NCI-H2196 treated with DMSO at 0.1 percent for 48 hours (cell line): Measurements from ENCODE around the gene HOXD11.

ENCODE experiments used
- DNase-seq: peaks from one replicate; lab custom pipeline; 2025; ENCODE audit not compliant: unreplicated experiment; lab: John Stamatoyannopoulos, UW

HOXD11 gene

DNA sequence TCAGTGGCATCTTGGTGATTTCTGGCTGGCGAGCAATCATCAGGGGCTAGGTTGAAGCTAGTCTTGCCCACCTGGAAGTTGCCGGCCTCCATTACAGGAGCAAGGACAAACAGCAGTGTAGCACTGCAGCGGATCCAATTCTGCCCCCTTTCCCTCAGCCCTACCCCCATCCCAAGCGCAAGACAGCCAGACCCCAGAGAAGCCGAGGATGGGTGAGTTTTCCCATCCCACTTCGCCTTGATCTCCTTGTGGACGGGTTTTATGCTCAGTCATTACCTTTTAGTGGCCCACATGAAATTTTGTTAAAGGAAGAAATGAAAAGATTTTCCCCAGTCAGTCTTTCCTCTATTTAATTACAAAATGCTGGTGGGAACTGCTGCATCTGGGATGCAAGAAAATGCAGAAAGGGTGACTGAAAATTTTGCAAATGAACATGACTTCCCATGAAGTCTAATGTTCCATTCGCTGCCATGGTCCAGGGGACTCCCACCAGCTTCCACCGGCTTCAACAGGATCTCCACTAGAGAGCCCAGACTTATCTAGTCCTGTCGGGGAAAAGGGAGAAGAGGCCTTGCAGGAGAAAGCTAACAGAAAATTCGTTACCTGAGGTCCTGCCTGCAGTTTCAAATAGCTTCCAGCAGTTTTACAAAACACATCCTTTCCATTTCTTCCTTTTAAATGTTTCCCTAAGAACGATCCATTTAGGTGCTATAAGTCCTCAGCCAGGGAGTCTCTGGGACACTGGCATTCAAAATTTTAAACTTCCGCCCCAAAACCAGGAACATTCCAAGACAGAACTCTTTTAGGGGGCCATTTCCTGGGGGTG is 13.5 kb downstream of the HOXD11 start:
- DNase-seq: no peak

DNA sequence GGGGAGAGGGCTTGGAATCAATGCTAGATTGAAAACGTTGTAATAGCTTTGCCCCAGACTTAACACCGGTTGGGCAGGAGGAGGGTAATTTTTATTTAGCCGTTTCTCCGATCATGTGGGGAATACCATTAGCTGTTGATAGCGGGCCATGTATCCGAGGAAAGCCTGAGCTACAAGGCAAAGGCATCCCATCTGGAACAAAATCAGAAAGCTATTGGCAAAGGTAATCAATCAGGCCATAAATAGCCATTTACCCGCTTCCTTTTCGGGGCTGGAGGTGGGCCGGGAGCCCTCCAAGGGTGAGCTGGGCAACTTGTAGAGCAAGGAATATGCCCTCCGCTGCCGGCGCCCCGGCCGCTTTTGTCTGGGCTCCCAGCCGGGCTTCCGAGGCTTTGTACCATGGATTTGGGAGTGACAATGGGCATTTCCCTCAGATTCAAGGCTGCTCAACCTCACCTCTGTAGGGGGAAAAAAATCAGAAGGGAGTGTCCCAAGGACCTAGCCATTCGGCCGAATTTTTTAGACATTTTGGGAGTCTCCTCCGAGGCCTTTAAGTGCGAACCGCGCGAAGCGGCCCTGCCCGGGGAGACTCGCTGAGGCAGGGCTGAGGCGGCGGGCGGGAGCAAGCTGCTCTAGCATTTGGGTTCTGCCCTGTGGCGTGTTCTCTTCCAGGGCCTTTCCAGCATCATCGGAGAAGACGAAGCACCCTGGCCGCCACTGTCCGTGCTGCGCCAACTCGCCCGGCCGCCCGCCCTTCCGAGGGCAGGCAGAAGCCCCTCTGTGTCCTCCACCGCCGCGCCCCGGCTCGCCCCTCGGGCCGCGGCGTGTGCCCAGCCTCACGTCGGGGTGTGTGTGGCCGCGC is 14.3 kb downstream of the HOXD11 start:
- no peak for DNase-seq

DNA sequence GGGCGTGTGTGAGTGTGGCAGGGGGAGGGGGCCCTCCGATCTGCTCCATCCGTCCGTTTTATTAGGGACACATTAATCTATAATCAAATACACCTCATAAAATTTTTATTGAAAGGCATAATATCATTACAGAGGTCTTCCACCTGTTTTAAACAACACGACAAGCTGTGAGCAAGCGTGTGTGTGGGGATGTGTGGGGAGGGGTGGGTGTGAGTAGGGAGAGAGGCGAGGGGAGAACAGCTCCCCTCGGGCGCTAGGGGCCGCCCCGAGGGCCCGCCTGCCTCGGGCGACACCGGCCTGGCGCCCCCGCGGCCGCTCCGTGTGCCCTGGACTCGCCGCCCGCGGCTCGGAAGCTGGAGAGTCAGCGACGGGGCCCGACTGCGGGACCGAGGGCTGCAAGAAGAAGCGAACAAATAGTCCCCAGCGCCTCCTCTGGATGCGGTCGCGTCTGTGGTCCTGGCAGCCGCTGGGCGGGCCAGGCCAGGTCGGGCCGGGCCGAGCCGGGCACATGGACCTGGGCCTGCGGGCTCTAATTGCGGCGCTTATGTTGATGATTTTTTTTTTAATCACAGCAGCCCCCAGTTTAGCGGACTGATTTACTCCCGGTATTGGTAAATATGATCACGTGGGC is 15.1 kb downstream of the HOXD11 start:
- no peak for DNase-seq

DNA sequence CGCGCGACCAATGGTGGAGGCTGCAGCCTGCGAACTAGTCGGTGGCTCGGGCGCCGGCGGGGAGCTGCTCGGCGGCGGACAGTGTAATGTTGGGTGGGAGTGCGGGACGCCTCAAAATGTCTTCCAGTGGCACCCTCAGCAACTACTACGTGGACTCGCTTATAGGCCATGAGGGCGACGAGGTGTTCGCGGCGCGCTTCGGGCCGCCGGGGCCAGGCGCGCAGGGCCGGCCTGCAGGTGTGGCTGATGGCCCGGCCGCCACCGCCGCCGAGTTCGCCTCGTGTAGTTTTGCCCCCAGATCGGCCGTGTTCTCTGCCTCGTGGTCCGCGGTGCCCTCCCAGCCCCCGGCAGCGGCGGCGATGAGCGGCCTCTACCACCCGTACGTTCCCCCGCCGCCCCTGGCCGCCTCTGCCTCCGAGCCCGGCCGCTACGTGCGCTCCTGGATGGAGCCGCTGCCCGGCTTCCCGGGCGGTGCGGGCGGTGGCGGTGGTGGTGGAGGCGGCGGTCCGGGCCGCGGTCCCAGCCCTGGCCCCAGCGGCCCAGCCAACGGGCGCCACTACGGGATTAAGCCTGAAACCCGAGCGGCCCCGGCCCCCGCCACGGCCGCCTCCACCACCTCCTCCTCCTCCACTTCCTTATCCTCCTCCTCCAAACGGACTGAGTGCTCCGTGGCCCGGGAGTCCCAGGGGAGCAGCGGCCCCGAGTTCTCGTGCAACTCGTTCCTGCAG is 15.8 kb downstream of the HOXD11 start, which contains the start of gene HOXD9:
HOXD9 (plus strand) TSS at position 37 of the 728 bp plus-strand sequence; CDS start at position 87, 50 bp downstream.
- no peak for DNase-seq

DNA sequence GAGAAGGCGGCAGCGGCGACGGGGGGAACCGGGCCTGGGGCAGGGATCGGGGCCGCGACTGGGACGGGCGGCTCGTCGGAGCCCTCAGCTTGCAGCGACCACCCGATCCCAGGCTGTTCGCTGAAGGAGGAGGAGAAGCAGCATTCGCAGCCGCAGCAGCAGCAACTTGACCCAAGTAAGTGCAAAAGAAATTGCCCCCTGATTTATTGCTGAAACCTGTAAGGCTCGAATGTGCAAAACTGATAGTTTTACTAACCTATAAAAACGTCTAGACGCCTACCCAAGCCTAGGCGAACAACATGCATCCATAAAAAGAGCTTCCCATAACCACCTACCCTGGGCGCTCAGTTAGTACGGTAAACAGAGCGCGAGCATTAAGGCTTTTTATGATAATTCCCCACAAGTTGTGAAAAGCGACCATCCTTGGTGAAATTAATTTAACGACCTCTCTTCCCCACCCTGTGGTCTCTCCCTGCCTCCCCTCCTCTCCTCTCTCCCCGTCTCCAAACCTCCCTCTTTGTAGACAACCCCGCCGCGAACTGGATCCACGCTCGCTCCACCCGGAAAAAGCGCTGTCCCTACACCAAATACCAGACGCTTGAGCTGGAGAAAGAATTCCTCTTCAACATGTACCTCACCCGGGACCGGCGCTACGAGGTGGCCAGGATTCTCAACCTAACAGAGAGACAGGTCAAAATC is 16.5 kb downstream of the HOXD11 start:
- no peak for DNase-seq

DNA sequence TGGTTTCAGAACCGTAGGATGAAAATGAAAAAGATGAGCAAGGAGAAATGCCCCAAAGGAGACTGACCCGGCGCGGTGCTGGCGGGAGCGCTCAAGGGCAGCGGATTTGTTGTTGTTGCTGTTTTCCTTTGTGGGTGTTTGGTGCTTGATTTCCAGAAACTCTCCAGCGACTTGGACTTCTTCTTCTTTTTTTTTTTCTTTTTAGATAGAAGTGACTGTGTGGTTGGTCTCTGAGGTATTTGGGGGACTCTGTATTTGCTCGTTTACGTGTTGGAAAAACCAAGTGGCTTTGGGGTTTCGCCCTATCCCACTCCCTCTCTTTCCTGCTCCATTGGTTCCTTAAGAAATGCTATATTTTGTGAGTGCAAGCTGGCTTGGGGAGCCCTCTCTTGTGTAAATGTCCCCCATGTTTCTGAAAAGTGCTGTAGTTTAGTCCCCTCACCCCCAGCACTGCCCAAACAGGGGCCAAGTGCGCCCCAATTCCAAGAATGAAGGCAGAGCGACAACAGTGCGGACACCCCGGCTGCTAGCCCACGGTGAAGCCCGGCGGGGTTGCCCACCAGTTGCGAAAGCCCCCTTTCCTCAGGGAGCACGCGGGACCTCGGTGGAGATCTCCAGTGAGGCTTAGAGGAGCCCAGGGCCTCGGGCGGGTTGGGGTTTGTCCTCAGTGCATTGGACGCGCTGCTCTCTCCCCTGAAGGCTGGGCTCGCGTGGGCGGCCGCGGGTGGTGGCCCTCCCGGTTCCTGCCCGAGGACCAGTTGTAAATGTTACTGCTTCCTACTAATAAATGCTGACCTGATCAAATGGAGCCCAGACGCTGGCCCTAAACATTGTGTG is 17.2 kb downstream of the HOXD11 start:
- no peak for DNase-seq

DNA sequence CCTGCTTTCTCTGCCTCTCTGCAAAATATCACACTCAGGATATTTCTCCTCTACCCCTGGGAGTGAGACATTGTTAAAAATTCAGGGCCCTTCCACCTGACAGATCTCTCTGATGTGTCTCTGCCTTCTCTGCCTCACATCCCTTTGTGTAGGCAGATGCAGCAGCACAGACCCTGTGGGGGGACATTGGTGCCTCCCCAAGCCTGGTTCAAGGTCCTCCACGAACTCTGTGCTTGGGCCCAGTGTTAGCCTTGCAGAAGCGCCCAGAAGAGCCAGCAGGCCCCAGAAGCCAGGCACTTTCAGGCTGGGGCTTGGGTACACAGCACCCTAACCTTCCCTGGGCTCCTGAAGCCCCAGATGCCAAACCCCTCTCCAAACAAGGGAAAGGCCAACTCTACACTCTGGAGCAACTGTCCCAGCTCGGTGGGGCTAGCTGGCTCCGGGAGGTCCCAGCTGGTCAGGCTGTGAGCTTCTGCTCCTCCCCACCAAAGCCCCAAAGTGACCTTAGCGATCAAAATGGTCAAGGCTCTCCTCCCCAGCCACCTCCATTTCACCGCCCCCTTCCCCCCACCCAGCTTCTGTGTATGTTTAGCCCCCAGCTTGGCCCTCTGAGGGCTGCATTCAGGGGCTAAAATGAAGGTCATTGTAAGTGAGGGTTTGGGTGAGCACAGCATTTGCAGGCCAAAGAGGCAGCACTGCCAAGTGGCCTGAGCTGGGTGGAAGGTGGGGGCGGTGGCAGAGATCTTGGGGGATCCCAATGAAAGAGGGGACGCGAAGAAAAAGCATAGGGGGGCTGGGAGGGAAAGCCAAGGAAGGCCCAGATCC is 18.1 kb downstream of the HOXD11 start:
- DNase-seq: no peak

DNA sequence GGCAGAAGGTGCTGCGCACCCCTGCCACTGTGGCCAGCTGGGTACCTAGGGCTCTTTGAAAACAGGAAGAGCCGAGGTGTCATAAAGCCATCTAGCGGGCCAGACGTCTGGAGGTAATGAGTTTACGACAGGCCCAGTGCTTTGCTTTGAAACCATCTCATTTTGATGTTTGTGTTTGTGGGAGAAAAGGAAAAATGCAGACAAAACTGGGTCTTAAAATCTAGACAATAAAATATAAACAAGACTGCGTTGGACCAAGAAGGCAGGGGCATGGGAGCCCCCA is 18.6 kb downstream of the HOXD11 start:
- no peak for DNase-seq

DNA sequence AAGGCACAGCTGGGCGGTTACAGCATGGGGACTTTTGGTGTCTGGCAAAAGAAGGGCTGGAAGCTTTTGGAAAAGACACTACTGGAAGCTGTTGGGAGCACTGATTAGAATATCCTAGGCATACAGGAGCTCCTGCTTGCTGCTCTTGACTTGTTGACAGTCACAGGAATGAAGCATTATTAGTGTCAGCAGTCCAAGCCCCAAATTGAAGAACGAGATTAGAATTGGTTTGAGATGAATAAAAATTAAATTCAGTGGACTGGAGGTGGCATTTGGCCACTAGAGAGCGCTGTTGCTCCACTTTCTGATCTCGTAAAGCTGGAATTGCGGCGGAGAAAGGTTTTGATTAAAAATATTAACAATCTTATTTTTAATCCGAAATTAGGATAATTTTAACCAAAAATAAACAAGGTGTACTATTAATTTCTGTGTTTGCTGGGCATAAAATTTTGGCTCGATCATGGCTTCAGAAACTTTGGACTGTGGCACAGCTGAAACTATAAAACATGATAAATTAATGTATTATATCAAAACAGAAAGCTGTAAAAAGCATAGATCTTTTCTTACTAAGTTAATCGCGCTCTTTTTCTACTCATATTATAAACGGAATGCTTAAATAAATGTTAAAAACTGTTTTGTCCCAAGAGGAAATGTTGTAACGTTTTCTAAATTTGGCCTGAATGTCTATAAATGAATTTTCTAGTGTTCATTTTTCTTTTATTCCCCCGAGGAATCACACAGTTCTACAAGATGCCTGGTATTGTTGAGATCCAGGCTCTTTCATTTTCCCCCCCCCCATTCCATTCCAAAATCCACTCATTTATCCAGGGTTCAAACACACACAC is 20.1 kb downstream of the HOXD11 start:
- DNase-seq: peak; percentile 35

DNA sequence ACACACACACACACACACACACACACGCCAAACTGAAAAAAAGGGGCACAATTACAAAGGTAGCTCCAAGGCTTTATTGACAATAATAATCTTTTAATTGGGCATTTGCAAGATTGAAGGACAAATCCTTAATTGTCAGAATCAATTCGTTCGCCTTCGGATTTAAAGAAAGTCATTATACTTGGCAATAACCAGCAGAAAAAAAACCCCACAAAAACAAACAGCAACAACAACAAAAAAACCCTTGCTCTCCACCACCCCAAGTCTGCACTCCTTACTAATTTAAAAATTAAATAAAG is 20.6 kb downstream of the HOXD11 start:
- no peak for DNase-seq

DNA sequence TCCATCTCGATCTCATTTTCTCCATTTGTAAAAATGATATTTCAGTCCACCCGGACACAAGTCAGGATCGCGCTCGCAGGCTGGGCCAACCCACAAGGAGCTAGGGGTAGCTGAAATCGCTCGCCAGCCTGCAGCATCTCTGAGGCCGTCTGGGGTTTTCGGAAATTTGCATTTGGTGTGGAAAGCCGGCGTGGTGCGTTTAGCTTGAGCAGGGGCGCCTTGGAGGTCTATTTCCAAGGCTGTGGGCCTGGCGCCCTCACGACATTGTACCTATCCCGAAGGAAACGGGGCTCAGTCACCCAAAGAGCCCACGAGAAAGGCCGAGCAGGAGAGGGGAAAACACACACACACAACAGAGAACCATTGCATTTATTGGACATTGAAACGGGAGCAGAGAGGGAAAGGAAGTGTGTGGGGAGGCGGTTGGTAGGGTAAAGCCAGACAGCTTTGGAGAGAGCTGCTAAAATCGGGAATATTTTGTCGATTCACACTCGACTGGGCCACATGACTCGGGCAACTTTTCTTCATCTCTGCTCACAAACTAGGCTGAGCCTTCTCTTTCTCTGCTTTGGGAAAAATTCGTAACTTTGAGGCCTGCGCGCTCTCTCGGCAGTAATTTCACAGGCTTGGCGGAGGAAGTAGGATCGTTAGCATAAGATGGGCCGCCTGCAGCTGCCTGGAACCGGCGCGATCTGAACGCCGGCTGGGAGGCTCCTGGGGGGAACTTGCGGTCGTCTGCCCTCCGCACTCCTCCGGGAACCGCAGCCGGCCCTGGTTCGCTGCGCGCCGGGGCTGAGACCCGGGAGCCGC is 21.3 kb downstream of the HOXD11 start:
- DNase-seq: no peak

DNA sequence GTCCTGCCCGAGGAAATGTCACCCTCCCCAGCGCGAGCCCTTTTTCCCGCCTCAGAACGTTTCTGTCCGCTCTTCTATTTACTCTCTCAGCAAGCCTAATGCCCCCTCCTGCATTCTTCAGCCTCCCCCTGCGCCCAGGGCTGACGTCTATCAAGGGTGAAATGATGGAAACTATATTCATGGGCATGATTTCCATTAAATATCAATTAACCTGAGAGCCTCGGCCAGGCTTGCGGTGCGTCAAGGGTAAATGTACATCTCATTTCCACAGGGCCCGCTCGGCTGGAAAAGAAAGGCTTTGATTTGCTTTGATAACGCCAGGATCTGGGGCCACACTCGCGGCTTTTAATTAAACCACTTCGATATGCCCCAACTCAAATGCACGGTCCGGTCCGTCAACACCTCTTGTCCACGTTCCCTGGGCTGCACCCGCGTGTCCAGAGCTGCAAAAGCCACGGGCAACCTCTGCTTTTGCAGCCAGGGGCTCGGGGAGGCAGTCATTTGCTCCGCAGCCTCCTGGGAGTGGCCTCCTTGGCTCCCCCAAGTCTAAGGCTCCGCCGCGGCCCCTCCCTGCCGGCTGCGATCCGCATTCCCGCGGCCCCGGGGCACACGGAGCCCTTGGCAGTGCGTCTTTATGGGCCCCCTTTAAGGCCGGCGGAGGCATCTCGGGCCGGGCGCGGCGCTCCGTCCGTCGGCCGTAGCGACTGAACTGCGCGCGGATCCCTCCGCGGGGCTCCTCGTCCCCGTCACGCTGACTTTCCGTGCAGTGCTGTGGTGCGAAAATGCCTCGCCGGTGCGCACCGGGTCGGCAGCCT is 22.1 kb downstream of the HOXD11 start, which contains the start of gene HOXD8:
HOXD8 (plus strand) TSS at position 724 of the 815 bp plus-strand sequence. CDS start 662 bp downstream, outside the sequence.
- DNase-seq: no peak

DNA sequence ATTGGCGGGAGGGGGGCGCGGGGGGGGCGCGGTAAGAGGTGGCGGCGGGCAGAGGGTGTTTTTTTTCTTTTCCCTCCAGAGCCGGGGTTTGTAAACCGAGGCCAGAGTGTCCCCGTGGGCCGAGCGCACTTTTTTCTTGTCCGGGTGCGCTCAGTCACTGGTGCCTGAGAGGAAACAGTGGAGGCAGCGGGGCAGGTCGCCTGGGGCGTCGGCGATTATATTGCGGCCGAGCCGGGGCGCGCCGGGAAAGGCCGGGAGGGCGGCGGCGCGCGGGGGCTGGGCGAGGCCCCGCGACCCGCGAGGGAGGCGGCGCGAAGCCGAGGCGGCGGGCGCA is 22.7 kb downstream of the HOXD11 start:
- DNase-seq: no peak

DNA sequence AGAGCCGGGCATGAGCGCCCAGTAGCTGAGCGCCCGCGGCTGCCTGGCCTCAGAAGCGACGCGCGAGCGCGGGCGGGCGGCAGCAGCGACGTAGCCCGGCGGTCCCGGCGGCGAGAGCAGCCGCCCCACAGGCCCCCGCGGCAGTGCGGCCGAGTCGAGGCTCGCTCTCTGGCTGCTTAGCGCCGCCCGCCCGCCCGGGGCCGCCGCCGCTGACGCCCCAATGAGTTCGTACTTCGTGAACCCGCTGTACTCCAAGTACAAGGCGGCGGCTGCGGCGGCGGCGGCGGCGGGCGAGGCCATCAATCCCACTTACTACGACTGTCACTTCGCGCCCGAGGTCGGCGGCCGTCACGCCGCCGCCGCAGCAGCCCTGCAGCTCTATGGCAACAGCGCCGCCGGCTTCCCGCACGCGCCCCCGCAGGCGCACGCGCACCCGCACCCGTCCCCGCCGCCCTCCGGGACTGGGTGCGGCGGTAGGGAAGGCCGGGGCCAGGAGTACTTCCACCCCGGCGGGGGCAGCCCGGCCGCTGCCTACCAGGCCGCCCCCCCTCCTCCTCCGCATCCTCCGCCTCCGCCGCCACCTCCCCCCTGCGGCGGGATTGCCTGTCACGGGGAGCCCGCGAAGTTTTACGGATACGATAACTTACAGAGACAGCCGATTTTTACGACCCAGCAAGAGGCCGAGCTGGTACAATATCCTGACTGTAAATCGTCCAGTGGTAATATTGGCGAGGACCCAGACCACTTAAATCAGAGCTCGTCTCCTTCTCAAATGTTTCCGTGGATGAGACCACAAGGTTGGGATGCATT is 23.3 kb downstream of the HOXD11 start:
- DNase-seq: no peak

DNA sequence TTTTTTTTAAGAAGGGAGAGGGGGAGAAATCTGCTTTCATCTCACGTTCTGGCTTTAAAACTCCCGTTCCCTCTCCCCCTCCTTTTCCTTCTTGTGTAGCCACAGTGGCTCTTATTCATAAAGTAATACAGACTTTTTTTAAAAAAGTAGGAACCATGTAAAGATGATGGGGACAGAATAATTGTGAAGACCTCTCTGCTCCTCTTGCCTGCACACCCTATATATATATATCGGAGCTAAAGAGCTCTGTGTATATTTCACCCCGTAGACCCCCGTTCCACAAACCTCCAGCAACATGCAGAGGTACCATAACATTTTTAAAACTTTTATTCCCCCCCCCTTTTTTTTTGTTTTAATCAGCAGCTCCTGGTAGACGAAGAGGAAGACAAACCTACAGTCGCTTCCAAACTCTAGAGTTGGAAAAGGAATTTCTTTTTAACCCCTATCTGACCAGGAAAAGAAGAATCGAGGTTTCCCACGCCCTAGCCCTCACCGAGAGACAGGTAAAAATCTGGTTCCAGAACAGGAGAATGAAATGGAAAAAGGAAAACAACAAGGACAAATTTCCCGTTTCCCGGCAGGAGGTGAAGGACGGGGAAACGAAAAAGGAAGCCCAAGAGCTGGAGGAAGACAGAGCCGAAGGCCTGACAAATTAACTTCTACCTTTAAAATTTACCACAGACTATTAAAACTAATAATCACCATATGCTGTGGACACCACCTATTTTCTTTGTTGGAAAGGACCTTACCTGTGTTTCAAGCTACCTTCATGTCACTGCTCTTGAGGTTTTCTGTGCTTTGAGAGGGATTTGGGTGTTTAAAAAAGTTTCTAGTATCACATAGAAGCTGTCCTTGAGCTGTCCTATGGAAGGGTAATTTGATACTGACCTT is 24.1 kb downstream of the HOXD11 start:
- DNase-seq: no peak
